IPS DF 4.7 (cell line): ENCODE results near the gene DBP.

ENCODE experiments used
- DNase-seq: peaks from one replicate; pipeline ENCODE4 v3.0.0-alpha.2; 2013; ENCODE audit warnings: low spot score; ENCODE audit errors: extremely low read depth

The DBP gene

GRCh38 chr19:48627865-48628314 lies 9.3 kb downstream of the DBP start:
- DNase-seq = no peak

GRCh38 chr19:48627201-48627864 lies 9.8 kb downstream of the DBP start:
- DNase-seq = no peak

GRCh38 chr19:48625891-48626327 lies 11.3 kb downstream of the DBP start:
- no peak for DNase-seq

- DNase-seq = no peak
Observed at GRCh38 chr19:48624791-48625723, 12.1 kb downstream of the DBP start.

GRCh38 chr19:48624067-48624594 lies 13.0 kb downstream of the DBP start:
- DNase-seq = no peak

- DNase-seq = no peak
Observed at GRCh38 chr19:48623556-48624066, 13.6 kb downstream of the DBP start.

- DNase-seq = no peak
Observed at GRCh38 chr19:48619692-48620585, 17.2 kb downstream of the DBP start.

- DNase-seq = no peak
Observed at GRCh38 chr19:48618916-48619691, 18.1 kb downstream of the DBP start, which contains the start of the genes RPL18 and SPHK2. TSS of gene RPL18 (minus strand) at chr19:48619178. CDS start at chr19:48619143, 35 bp downstream. TSS of gene SPHK2 (plus strand) at chr19:48619506. CDS start at chr19:48620515, 1,009 bp downstream.

- DNase-seq = no peak
Observed at GRCh38 chr19:48618278-48618915, 18.8 kb downstream of the DBP start.

- no peak for DNase-seq
Observed at GRCh38 chr19:48617146-48617937, 19.8 kb downstream of the DBP start.

- DNase-seq = no peak
Observed at GRCh38 chr19:48616491-48617056, 20.6 kb downstream of the DBP start.

- no peak for DNase-seq
Observed at GRCh38 chr19:48616041-48616436, 21.1 kb downstream of the DBP start.

GRCh38 chr19:48615231-48616040 lies 21.7 kb downstream of the DBP start:
- no peak for DNase-seq

GRCh38 chr19:48614436-48615230 lies 22.5 kb downstream of the DBP start, which contains the start of gene FAM83E:
TSS of gene FAM83E (minus strand) at chr19:48615076. CDS start at chr19:48613372, 1,704 bp downstream.
- no peak for DNase-seq

GRCh38 chr19:48613852-48614435 lies 23.2 kb downstream of the DBP start:
- DNase-seq = no peak
